Thymus (tissue), 11 donors: Measurements from ENCODE around the gene C5. TPM values are rescaled to one million over a fixed set of nuclear protein-coding genes. Genes with fewer than 3 reads are reported as not detected.

Experiments used
- DNase-seq, 9 donors: peaks; one replicate each; pipeline ENCODE4 v3.0.0-alpha.2; 2013; ENCODE audit warnings: low spot score in 9 of 9, low read depth in 6 of 9, missing footprints in 1 of 9
- H3K27ac ChIP-seq, 2 donors: one replicate each; pipeline ENCODE4 v1.5.1; 2013; ENCODE audit warnings: control low read depth in 1 of 2, low read depth in 1 of 2, low read length in 1 of 2, mild to moderate bottlenecking in 1 of 2, moderate library complexity in 1 of 2
- H3K27me3 ChIP-seq, 2 donors: one replicate each; pipeline ENCODE4 v1.5.1; 2013; ENCODE audit warnings: low read length in 1 of 2; ENCODE audit not compliant: control insufficient read depth in 2 of 2, insufficient read depth in 1 of 2
- H3K36me3 ChIP-seq, 2 donors: one replicate each; pipeline ENCODE4 v1.5.1; 2013; ENCODE audit warnings: low read length in 1 of 2, mild to moderate bottlenecking in 1 of 2, moderate library complexity in 1 of 2; ENCODE audit not compliant: control insufficient read depth in 2 of 2, insufficient read depth in 2 of 2
- H3K4me1 ChIP-seq, 2 donors: one replicate each; pipeline ENCODE4 v1.5.1; 2013; ENCODE audit warnings: low read length in 2 of 2; ENCODE audit not compliant: control insufficient read depth in 2 of 2, insufficient read depth in 2 of 2
- H3K4me3 ChIP-seq, 2 donors: one replicate each; pipeline ENCODE4 v1.5.1; 2013; ENCODE audit warnings: low read length in 2 of 2, control low read depth in 1 of 2, mild to moderate bottlenecking in 1 of 2
- H3K9me3 ChIP-seq, 2 donors: one replicate each; pipeline ENCODE4 v1.5.1; 2013; ENCODE audit warnings: low read length in 1 of 2, mild to moderate bottlenecking in 1 of 2; ENCODE audit not compliant: control insufficient read depth in 2 of 2, insufficient read depth in 1 of 2
- WGBS: extraction: QIAGEN DNeasy Blood & Tissue Kit; methylation state at CpG from one replicate; pipeline ENCODE4 v1.1.7; 2013; 5-methylcytosine and 5-hydroxymethylcytosine counted together
- polyA plus RNA-seq: library from polyadenylated mRNA; stranded (reverse); fragments of 200-250 nt; gene quantifications from one replicate; pipeline ENCODE4 v1.2.3, GENCODE V29; 2013
- total RNA-seq: library from RNA; stranded (reverse); fragments of 120-200 nt; gene quantifications from one replicate; pipeline ENCODE4 v1.2.4, GENCODE V29; 2013
- donor health status: healthy.

C5 gene
- total and polyA plus RNA-seq, 2 donors, result 2.4 TPM

- H3K4me1 ChIP-seq, result no peaks in the 10 kb centered on the region
- 89% methylated on average over 3 of the region's 3 CpGs for WGBS
- DNase-seq, result no peak
- no peaks in the 10 kb centered on the region for H3K9me3 ChIP-seq
- H3K27me3 ChIP-seq, result no peaks in the 10 kb centered on the region
- no peak overlapping the region for H3K27ac ChIP-seq
- H3K4me3 ChIP-seq, result no peak overlapping the region
- H3K36me3 ChIP-seq, result no peaks in the 10 kb centered on the region
Measured at GRCh38 chr9:120944948-120945347, 105.1 kb downstream of the C5 start.

DNA sequence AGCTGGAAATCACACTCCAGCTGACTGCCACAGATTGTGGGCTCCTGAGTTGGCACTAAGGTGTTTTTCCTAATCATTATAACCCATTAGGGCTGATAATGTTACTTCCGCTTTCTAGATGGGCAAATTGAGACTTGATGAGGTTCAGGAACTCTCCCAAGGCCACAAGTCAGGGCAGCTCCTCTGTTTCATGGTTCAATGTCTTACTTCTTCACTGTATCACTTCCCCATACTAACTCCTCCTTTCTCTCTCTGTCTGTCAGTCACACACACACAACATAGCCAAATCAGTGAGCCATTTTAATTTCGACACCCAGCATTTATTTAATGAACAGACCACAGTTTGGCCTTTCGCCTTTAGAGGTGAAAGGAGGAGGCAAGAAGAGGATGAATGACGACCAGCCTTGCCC is 105.6 kb downstream of the C5 start:
- Histone ChIP-seq H3K4me1 (no peaks in the 10 kb centered on the region), H3K4me3 (no peak overlapping the region), H3K9me3 (no peaks in the 10 kb centered on the region), H3K27ac (no peak overlapping the region), H3K27me3 (no peaks in the 10 kb centered on the region), H3K36me3 (no peaks in the 10 kb centered on the region)
- WGBS, result 93% methylated on average over 4 of the region's 4 CpGs
- DNase-seq, result no peak

DNA sequence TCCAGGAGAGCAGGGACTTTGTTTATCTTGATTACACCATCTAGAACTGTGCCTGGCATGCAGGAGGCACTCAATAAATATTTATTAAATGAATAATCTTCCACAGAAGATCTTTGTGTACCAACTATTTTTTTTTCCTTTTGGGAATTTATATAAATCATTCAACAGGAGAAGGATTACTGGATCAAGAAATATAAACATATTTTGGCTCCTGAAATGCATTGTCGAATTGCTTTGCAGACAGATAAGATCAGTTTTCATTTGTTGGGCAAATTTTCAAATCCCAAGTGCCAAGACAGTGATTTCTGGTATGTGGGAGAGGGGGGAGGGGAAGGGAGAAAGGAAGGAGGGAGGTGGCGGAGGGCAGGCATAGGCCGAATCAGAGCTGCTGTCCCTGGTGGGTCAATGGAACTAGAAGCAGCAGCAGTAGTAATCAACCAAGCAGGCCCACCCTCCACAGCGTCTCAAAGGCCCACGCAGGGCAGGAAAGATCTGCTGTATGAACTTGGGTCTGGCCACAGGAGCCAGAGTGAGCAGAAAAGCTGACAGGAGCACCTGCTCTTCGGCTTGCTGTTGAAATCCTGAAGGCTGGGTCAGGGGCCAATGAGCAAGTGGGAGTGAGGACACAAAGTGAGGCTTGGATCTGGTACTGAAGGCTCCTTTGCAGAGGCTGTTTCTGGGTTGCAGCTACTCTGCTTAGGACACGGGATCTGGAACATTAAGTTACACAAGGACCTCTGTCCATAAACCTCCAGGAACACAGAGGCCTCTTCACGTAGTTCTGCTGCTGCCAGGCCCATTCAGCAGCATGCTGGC is 107.7 kb downstream of the C5 start:
- Histone ChIP-seq H3K27me3 (no peaks in the 10 kb centered on the region), H3K27ac (no peak overlapping the region), H3K4me1 (peaks cover 3 to 5% of the 10 kb centered on the region in 2 donors), H3K9me3 (no peaks in the 10 kb centered on the region), H3K36me3 (no peaks in the 10 kb centered on the region), H3K4me3 (no peak overlapping the region)
- WGBS, result 94% methylated on average over 8 of the region's 8 CpGs
- no peak for DNase-seq

- no peaks in the 10 kb centered on the region for H3K36me3 ChIP-seq
- H3K4me3 ChIP-seq, result no peak overlapping the region
- 96% methylated on average over 6 of the region's 6 CpGs for WGBS
- no peak for DNase-seq
- H3K9me3 ChIP-seq, result no peaks in the 10 kb centered on the region
- H3K27me3 ChIP-seq, result no peaks in the 10 kb centered on the region
- peaks cover 14 to 17% of the 10 kb centered on the region in 2 donors for H3K4me1 ChIP-seq
- H3K27ac ChIP-seq, result no peak overlapping the region
Measured at GRCh38 chr9:120941046-120941770, 108.9 kb downstream of the C5 start.

GRCh38 chr9:120940573-120940972 is 109.5 kb downstream of the C5 start:
- H3K4me1 ChIP-seq, result peaks cover 20 to 23% of the 10 kb centered on the region in 2 donors
- WGBS, result 99% methylated on average over 10 of the region's 10 CpGs
- no peaks in the 10 kb centered on the region for H3K9me3 ChIP-seq
- no peaks in the 10 kb centered on the region for H3K27me3 ChIP-seq
- H3K27ac ChIP-seq, result no peak overlapping the region
- H3K4me3 ChIP-seq, result no peak overlapping the region
- DNase-seq, result no peak
- H3K36me3 ChIP-seq, result no peaks in the 10 kb centered on the region

DNA sequence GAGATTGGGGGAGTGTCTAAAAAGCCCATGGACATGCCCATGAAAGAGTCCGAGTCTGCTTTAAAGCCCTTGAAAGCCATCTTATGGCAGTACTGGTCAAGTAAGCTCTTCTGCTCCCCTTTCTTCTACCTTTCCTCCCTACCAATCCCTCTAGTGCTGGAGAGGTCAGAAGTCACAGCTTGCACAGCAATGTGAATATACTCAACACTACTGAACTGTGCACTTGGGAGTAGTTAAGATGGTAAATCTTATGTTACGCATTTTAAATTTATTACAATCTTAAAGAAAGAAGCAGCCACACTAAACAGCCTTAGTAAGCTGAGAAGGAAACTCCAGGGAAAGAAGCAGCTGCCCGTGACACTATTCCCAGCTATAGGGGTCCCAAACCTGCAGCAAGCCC is 111.2 kb downstream of the C5 start:
- Histone ChIP-seq H3K36me3 (no peaks in the 10 kb centered on the region), H3K4me3 (no peak overlapping the region), H3K27ac (no peak overlapping the region), H3K9me3 (no peaks in the 10 kb centered on the region), H3K4me1 (peaks cover 37 to 41% of the 10 kb centered on the region in 2 donors), H3K27me3 (no peaks in the 10 kb centered on the region)
- DNase-seq, result no peak
- over 99% methylated on average over 3 of the region's 3 CpGs for WGBS

DNA sequence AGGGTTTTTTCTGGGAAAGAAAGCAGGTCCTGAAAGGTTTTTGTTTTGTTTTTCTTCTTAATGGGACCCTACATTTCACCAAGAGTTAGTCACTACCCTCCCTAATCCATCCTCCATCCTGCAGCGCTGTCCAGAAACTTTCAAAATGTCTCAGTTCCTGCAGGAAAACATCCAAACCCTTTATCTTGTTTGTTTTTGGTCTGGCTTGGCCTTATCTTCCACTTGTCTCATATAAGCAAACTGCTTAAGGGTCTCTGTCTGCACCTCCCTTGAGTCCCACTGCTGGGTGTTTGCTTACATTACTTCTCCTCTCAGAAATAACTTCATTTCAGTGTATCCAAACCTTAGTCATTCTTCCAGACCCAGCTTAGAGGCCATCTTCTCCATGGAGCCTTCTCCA is 112.5 kb downstream of the C5 start:
- H3K4me3 ChIP-seq, result no peak overlapping the region
- peak overlapping the region in 1 of 2 donors; percentile 53 for H3K27ac ChIP-seq
- peaks cover 40 to 47% of the 10 kb centered on the region in 2 donors for H3K4me1 ChIP-seq
- H3K36me3 ChIP-seq, result no peaks in the 10 kb centered on the region
- H3K27me3 ChIP-seq, result no peaks in the 10 kb centered on the region
- DNase-seq, result no peak
- WGBS, result 98% methylated on average over 1 of the region's 1 CpG
- no peaks in the 10 kb centered on the region for H3K9me3 ChIP-seq

DNA sequence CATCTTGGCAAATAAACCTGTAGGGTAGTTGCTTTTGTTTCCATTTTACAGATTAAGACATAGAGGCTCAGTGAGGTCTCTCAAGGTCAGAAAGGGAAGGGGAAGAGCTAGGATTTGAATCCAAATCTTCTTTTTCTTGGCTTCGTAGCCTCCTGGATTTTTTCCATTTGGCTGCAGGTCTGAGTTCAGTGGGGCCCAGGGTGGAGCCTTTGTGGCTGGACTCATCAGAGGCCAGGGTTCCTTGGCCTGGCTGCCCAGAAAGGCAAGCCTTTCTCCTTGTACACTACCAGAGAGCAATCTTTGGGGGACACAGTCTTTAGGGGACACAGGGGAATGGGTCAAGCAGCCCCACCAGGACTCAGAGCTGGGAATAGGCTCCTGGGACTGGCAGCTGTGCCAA is 112.9 kb downstream of the C5 start:
- no peaks in the 10 kb centered on the region for H3K27me3 ChIP-seq
- peak overlapping the region; percentile 53 to 84 for H3K27ac ChIP-seq
- H3K36me3 ChIP-seq, result no peaks in the 10 kb centered on the region
- H3K9me3 ChIP-seq, result no peaks in the 10 kb centered on the region
- 98% methylated on average over 1 of the region's 1 CpG for WGBS
- H3K4me1 ChIP-seq, result peaks cover 45 to 51% of the 10 kb centered on the region in 2 donors
- no peak overlapping the region for H3K4me3 ChIP-seq
- no peak for DNase-seq

GRCh38 chr9:120936764-120937122 is 113.3 kb downstream of the C5 start:
- Histone ChIP-seq H3K4me3 (no peak overlapping the region), H3K27ac (peak overlapping the region; percentile 84 to 91), H3K36me3 (no peaks in the 10 kb centered on the region), H3K27me3 (no peaks in the 10 kb centered on the region), H3K9me3 (no peaks in the 10 kb centered on the region), H3K4me1 (peaks cover 48 to 55% of the 10 kb centered on the region in 2 donors)
- DNase-seq, result no peak
- 57% methylated on average over 2 of the region's 2 CpGs for WGBS
